GM10266 (cell line): Measurements from ENCODE around the gene NUDT1.

ENCODE experiments used
- DNase-seq: peaks from one replicate; pipeline ENCODE4 v3.0.0; 2012; ENCODE audit errors: extremely low spot score
- TF ChIP-seq, protein P1 (sequence below): IDR thresholded peaks from 2 replicates; pipeline ENCODE4 v1.5.1; 2012; ENCODE audit warnings: mild to moderate bottlenecking, low read depth; ENCODE audit not compliant: control insufficient read depth, insufficient read depth; ENCODE audit errors: missing control alignments

The NUDT1 gene

DNA sequence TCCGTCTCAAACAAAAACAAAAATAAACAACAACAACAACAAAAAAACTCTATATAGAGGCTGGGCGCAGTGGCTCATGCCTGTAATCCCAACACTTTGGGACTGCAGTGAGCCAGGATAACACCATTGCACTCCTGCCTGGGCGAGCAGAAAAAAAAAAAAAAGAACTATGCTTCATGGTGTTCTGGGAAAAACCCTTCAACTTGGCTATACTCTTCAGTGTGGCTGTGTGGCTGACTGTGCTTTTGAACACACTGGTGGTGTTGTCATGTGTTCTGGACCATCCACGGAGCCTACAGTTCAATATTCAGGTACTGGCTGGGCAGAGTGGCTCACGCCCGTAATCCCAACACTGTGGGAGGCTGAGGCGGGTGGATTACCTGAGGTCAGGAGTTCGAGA, 45.7 kb downstream of the NUDT1 start:
- DNase-seq, result no peak
- TF ChIP-seq, protein P1, sequence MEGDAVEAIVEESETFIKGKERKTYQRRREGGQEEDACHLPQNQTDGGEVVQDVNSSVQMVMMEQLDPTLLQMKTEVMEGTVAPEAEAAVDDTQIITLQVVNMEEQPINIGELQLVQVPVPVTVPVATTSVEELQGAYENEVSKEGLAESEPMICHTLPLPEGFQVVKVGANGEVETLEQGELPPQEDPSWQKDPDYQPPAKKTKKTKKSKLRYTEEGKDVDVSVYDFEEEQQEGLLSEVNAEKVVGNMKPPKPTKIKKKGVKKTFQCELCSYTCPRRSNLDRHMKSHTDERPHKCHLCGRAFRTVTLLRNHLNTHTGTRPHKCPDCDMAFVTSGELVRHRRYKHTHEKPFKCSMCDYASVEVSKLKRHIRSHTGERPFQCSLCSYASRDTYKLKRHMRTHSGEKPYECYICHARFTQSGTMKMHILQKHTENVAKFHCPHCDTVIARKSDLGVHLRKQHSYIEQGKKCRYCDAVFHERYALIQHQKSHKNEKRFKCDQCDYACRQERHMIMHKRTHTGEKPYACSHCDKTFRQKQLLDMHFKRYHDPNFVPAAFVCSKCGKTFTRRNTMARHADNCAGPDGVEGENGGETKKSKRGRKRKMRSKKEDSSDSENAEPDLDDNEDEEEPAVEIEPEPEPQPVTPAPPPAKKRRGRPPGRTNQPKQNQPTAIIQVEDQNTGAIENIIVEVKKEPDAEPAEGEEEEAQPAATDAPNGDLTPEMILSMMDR, result no peak

DNA sequence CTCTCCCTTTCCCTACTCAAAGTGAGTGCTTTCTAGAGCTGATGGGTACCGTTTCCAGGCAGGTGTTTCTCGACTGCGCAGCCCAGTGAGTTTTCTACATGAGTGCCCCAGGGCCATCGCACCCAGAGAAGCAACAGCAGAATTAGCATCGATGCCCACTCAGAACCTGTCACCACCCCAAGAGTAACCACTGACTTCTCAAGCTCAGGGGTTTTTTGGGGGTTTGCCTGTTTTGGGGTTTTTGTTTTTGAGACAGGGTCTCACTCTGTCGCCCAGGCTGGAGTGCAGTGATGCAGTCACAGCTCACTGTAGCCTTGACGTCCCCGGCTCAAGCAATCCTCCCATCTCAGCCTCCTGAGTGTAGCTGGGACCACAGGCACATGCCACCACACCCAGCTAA, 46.5 kb downstream of the NUDT1 start:
- TF ChIP-seq, protein P1, result no peak
- no peak for DNase-seq

DNA sequence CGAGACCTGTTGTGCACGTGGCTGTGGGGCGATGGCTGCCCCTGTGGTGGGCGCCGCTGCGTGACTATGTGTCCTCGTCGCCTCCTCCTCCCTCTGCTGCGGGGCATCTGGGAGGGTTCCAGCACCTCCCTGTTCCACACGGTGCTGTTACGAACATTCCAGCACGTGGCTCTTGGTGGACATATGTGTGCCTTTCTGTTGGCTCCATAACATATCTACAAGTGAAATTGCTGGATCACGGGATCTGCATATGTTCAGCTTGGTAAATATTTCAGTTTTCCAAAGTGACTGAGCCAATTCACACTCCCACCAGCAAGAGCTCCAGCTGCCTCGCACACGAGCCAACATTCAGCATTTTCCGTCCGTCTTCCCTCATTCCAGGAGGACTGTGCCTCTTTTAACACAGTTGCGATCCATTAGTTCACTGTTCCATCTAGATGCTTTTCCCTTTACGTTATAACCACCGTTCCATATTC, 47.1 kb downstream of the NUDT1 start:
- TF ChIP-seq, protein P1, result no peak

DNA sequence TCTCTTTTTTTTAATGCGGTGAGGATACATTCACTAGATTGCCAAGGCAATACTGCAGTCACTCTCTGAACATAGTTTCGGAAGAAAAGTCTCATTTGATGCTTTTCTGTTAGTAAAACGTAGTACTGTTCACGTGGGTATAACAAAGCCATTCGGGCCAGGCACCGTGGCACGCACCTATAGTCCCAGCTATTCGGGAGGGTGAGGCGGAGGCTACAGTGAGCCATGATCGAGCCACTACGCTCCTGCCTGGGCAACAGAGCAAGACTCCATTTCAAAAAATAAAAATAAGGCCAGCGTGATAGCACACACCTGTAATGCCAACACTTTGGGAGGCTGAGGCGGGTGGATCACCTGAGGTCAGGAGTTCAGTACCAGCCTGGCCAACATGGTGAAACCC, 47.6 kb downstream of the NUDT1 start:
- DNase-seq, result no peak
- TF ChIP-seq, protein P1, result no peak

More for the DNA sequence above, 47.1 kb downstream of the NUDT1 start:
- no peak for DNase-seq

DNA sequence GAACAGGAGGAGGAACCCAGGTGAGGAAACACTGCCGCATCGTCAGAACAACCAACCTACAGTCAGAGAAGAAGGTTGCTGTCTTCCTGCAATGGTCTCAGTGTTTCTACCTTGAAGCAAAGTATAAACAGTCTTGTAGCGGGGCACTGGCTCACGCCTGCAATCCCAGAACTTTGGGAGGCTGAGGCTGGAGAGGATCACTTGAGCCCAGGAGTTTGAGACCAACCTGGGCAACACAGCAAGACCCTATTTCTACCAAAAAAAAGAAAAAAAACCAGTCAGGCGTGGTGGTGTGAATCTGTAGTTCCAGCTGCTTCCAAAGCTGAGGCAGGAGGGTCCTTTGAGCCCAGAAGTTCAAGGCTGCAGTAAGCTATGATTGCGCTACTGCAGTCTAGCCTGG, 48.9 kb downstream of the NUDT1 start:
- no peak for DNase-seq
- TF ChIP-seq, protein P1, result no peak

DNA sequence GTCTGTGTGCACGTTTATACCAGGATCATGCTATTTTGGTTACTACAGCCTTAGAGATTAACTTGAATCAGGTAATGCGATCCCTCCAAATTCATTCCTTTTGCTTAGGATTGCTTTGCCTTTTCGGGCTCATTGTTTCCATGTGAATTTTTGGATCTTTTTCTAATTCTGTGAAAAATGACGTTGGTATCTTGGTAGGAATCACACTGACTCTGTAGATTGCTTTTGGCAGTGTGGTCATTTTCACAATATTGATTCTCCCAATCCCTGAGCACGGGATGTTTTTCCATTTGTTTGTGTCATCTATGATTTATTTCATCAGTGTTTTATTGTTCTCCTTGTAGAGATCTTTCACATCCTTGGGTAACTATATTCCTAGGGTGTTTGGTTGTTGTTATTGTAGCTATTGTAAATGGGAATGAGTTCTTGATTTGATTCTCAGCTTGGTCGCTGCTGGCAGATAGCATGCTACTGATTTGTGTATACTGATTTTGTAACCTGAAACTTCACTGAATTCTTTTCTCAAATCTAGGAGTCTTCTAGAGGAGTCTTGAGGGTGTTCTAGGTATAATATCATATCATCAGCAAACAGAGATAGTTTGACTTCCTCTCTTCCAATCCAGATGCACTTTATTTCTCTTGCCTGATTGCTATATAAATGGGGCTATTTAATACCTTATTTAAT, 54.1 kb downstream of the NUDT1 start:
- TF ChIP-seq, protein P1, result no peak
- DNase-seq, result no peak

DNA sequence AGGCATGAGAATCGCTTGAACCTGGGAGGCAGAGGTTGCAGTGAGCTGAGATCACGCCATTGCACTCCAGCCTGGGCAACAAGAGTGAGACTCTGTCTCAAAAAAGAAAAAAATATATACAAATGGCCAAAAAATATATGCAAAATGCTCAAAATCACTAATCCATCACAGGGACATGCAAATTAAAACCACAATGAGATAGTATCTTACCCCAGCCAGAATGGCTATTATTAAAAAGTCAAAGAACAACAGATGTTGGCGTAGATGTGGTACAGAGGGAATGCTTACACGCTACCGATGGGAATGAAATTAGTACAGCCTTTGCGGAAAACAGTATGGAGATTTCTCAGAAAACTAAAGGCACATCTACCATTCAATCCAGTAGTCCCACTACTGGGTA, 54.8 kb downstream of the NUDT1 start:
- DNase-seq, result no peak
- TF ChIP-seq, protein P1, result no peak
